Measurements from ENCODE around the gene SLC22A17. TPM values are rescaled to one million over a fixed set of nuclear protein-coding genes. Genes with fewer than 3 reads are reported as not detected.
"Not testable (repeated sequence)": the region's sequence is repeated elsewhere in the genome, so short reads cannot be mapped to it uniquely, and the experiment has no call there.

Gene SLC22A17
- 6.1 TPM in 1 of 2 replicates, not detected in the other for total RNA-seq (2014; rRNA removed; shearing (Covaris generic); ENCODE audit: low replicate concordance)

DNA sequence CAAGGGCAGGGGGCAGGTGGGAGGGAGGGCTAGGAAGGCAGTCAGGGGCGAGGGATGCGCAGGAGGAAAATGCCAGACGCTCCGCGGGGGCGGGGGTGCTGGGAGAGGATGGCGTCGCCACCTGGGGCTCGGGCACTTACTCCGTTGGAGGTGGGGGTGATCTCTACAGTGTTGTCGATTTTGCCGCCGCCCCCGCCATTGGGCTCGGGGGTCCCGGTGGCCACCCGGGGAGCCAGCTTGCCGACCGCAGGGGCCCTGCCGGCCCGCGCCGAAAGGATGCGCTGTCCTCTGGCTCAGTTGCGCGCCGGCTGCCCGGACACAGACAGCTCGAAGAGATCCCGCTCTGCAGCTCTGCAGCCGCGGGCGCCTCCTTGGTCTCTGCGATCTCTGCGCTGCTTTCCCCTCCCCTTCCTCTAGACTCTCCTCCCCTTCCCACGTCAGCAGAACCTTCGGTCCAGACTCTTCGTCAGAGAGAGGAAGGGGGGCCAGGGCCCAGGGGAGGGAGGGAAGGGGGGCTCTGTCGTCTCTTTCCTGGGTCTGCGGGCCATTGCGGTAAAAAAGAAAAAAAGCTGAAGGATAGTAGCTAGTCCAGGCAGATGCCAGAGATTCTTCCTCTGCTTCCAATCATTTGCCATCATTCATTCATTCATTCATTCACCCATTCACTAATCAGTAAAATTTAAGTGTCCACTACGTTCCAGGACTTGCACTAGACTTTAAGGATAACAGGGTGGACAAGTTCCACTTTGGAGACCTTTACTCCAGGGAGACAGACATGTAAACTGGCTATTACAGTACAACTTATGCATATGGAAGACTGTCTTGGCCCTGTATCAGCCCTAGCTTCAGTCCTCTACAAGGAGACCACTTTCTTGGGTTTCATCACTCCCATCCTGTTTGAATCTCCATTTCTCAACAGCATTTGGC, at the start of gene SLC22A17:
Gene SLC22A17, minus strand, starts transcription at position 382 of the 927 bp plus-strand sequence.
- H3K9me3 ChIP-seq, result no peaks in the 10 kb centered on the region
- DNase-seq, result peak; percentile 71
- H3K36me3 ChIP-seq, result peaks cover 2% of the 10 kb centered on the region; the same call in 1 of the 2 replicates
- H3K4me3 ChIP-seq, result peak within 1 kb of the TSS; percentile 49
- no peaks in the 10 kb centered on the region for H3K27me3 ChIP-seq

DNA sequence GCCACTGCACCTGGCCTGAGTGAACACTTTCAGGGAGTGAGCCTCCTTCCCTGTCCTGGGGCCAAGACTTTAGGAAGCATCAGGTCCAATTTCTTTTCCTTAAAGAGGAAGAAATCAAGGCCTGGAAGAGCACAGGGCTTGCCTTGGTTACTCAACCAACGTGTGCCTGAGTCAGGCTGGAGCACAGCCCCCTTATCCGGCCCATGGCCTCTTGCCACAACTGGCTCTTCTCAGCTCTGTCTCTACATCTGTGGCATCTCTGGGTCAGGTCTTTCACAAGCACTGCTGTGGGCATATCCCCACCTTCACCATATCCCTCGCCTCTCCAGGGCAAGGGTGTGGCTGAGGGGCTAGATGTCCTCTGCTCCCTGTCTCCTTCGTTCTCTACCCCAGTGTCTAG, 48.6 kb upstream of the SLC22A17 start:
- Histone ChIP-seq H3K9me3 (no peaks in the 10 kb centered on the region), H3K27me3 (no peaks in the 10 kb centered on the region), H3K4me3 (no peak overlapping the region), H3K36me3 (no peaks in the 10 kb centered on the region)
- no peak for DNase-seq

DNA sequence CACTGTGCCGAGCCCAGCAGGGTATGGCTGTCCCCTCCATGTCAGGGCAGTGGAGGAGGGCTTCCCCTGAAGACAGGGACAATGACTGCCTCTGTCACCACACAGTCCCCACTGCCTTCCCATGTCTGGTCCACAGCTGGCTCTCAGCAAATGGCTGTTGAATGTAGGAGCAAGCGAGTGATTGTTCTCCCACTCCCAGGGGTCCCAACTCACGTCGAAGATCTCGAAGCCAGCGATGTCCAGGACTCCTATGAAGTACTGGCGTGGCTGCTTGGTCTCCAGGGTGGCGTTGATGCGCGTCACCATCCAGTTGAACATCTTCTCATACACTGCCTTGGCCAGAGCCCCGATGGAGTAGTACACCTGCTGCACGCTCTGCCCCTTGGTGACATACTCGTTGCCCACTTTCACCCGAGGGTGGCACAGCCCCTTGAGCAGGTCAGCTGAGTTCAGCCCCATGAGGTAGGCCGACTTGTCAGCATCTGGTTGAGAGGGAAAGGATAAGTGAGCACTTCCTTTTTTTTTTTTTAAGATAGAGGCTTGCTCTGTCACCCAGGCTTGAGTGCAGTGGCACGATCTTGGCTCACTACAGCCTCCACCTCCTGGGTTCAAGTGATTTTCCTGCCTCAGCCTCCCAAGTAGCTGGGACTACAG, 47.9 kb upstream of the SLC22A17 start:
- not testable (repeated sequence) for H3K36me3 ChIP-seq, H3K9me3 ChIP-seq, H3K4me3 ChIP-seq, DNase-seq, H3K27me3 ChIP-seq

DNA sequence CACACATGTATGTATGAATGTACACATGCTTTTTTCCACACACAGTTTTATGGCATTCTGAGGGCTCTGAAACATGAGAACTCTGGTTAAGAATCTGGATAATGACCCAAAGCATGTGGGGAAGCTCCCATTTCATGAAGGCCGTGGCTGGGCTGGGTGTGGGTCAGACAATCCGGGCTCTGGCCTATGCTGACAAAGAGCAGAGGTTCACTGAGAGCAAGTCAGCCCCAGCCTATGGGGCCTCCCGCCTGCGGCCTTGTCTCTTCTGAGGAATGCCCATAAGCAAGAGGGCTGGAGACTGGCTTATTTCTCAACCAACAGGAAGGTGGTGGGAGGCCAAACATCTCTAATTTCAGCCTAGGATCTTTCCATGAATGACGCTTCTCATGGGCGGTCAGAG, 46.9 kb upstream of the SLC22A17 start:
- DNase-seq, result no peak
- Histone ChIP-seq H3K36me3 (no peaks in the 10 kb centered on the region), H3K27me3 (no peaks in the 10 kb centered on the region), H3K4me3 (no peak overlapping the region), H3K9me3 (no peaks in the 10 kb centered on the region)

DNA sequence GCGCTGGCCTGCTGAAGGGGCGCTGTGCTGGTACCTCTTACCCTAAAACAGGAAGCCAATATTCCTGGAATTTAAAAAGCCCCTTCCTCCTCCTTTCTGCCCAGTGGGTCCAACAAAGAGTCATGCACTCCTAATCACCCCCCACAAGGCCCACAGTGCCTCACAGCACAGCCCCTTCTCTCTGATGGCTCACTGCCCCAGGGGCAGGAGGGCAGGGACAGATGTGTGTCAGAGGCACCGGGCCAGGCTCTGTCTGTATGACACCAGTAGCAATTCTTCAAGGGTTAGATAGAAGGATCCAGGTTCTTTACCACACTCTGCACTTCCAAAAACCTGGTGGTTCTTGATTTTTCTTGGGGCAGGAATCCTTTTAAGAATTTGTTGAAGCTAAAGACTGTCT, 46.4 kb upstream of the SLC22A17 start:
- no peak for DNase-seq
- H3K4me3 ChIP-seq, result no peak overlapping the region
- H3K27me3 ChIP-seq, result no peaks in the 10 kb centered on the region
- no peaks in the 10 kb centered on the region for H3K36me3 ChIP-seq
- no peaks in the 10 kb centered on the region for H3K9me3 ChIP-seq

DNA sequence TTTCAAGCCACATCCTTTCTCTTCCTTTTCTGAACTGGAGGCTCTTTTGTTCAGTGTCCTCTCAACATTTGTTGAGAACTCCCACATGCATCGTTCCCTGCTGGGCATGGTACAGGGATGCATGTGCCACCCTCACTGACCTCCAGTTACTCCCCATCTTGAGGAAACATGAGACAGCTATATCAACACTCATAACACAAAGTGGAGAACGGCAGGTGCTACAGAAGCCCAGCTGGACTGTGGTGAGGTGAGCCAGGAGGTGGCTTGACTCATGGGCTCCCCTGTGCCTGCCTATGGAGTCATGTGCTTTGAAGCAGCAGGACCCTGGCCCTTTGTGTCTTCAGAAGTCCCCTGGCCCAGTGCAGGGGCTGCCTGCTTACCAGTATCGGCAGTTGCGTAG, 45.7 kb upstream of the SLC22A17 start:
- H3K4me3 ChIP-seq, result no peak overlapping the region
- DNase-seq, result no peak
- no peaks in the 10 kb centered on the region for H3K36me3 ChIP-seq
- H3K27me3 ChIP-seq, result no peaks in the 10 kb centered on the region
- no peaks in the 10 kb centered on the region for H3K9me3 ChIP-seq

DNA sequence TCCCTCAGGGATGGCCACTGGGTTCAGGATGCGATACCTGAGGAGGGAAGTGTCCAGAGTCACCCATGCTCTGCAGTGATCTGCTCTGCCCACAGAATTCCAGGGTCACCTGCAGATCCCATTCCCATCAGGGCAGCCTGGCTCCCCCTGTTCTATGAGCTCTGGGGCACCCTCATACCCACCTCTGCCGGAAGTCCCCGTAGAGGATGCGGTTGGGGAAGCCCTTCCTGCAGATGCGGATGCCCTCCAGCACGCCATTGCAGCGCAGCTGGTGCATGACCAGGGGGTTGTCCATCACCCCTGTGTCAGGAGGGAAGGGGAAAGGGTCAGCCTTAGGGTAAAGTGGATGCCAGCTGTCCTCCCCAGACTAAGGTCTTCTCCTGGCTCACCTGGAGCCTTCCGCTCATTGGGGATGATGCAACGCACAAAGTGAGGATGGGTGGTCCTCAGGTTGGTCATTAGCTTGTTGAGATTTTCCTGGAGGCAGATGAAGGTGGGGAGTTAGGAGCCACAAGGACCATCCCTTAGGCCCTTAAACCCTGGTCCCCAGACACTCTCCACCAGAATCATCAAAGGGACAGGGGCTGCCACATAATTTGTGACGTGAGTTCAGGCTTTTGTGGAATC, 44.2 kb upstream of the SLC22A17 start:
- Histone ChIP-seq H3K36me3 (no peaks in the 10 kb centered on the region), H3K4me3 (no peak overlapping the region), H3K9me3 (no peaks in the 10 kb centered on the region), H3K27me3 (no peaks in the 10 kb centered on the region)
- DNase-seq, result no peak

DNA sequence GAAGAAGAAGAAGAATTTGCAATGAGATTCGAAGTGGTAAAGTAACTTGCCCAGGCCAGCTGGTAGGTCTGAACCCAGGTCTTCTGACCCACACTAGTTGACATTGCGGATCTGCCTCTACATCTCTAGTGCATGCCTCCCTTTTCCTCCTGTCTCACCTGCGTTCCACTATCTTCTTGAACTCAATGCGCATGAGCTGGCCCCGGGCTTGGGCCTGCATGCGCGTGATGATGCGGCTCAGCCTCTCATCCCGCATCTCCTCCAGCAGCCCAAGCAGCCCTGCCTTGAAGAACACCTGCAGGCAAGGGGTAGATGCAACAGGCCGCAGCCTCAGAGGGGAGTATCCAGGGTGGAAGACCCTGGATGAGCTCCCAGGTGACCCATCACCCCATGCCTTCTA, 43.4 kb upstream of the SLC22A17 start:
- DNase-seq, result no peak
- Histone ChIP-seq H3K27me3 (no peaks in the 10 kb centered on the region), H3K4me3 (no peak overlapping the region), H3K36me3 (no peaks in the 10 kb centered on the region), H3K9me3 (no peaks in the 10 kb centered on the region)

DNA sequence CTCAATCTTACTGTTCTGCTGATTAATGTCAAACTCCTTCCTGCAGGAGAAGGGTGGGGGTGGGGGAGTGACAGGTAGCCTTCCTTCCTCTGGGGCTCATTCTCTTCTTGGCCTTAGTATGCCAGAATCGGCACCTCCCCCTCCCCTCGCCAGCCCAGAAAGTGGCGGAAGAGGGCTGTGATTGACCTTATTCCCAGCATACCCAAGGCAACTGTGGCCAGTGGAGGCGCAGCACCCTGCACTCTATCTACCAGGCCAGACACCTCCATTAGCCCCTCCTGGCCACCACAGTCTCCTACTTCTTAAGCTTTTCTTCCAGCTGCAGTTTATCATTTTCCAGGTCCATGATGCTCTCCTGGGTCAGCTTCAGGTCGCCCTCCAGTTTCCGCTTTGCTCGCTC, 39.9 kb upstream of the SLC22A17 start:
- Histone ChIP-seq H3K9me3 (no peaks in the 10 kb centered on the region), H3K27me3 (no peaks in the 10 kb centered on the region), H3K36me3 (no peaks in the 10 kb centered on the region), H3K4me3 (no peak overlapping the region)
- no peak for DNase-seq

DNA sequence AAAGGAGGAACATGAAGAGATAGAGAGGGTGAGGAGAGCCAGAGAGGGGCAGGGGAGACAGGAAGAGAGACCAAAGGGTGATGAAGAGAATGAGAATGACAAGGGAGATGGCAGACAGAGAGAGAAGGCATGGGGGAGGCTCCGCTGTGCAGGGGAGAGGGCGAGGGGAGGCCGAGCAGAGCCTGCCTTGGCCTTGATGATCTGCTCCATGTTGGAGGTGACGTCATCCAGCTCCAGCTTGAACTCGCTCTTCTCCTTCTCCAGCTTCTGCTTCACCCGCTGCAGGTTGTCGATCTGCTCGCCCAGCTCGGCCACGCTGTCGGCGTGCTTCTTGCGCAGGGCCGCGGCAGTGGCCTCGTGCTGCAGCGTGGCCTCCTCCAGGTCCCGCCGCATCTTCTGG, 37.2 kb upstream of the SLC22A17 start:
- H3K27me3 ChIP-seq, H3K4me3 ChIP-seq, H3K36me3 ChIP-seq, H3K9me3 ChIP-seq, DNase-seq: not testable (repeated sequence)

DNA sequence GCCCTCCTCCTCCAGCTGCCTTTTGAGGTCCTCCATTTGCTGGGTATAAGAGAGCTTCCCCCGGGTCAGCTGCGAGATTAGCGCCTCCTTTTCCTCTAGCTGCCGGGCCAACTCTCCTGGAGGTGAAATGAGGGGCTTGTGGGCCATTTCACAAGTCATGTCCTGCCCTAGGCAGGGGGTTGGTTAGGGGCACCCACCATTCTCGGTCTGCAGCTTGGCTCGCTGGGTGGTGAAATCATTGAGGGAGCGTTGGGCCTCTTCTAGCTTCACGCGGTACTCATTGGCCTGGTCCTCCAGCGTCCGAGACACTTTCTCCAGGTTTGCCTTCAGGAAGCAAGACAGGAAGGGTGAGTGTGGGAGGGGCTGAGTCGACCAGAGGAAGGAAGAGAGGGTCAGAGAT, 36.7 kb upstream of the SLC22A17 start:
- Histone ChIP-seq H3K9me3 (no peaks in the 10 kb centered on the region), H3K36me3 (no peaks in the 10 kb centered on the region), H3K27me3 (no peaks in the 10 kb centered on the region), H3K4me3 (no peak overlapping the region)
- DNase-seq, result no peak

DNA sequence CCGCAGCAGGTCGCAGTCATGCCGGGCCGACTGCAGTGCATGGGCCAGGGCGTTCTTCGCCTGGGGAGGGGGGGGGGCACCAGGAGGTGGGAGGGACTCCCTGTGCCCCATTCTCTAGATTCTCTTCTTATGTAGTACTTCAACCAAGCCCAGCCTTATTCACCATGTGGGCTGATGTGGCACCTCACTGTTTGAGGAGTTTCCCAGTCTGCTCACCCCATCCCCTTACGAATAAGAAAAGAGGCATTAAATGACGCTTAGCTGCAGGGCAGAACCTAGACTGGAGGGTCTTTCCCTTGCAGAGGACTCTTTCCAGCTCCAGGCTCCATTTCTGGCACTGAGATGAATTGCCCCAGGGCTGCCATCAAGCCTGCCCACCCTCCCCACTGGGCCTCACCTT, 36.3 kb upstream of the SLC22A17 start:
- Histone ChIP-seq H3K36me3 (no peaks in the 10 kb centered on the region), H3K9me3 (no peaks in the 10 kb centered on the region), H3K27me3 (no peaks in the 10 kb centered on the region), H3K4me3 (no peak overlapping the region)
- no peak for DNase-seq

DNA sequence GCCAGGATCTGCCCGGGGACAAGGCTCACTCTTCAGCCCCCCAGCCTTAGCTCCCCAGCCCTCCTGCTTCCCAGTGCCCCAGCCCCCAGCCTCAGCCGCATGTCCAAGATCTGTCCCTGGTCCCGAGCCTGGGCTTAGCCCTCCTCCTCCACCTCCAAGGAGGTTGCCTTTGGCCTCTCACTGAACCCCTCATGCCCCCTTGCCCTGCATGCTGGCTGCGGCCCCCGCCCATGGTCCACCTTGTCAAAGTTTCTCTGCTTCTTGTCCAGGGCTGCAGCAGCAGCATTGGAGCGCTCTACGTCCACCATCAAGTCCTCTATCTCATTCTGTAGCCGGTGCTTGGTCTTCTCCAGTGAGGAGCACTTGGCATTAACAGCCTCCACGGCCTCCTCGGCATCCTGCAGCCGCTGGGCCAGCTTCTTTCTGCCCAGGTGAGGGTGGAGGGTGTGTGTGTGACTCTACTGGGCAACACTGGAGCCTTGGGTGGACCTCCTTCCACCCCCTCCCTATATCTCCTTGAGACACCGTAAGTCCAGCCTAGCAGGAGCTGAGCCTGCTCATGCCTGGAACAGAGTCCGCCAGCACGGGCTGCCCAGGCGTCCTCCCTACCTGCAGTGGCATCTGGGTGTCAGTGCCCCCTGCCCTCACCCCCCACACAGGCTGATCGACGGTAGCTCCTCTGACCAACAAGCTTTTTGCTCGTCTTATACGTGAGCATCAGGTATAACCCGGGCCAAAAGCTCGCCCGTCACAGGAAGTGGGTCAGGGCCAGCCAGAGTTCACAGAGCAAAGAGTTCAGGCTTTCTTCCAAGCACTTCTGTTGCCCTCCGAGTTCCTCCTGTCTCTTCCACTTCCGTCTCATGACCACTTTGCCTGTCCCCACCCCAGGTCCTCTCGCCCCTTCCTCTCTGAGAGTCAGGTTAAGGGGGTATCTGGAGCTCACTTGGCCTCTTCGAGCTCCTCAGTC, 35.5 kb upstream of the SLC22A17 start:
- H3K36me3 ChIP-seq, result no peaks in the 10 kb centered on the region
- no peak overlapping the region for H3K4me3 ChIP-seq
- DNase-seq, result no peak
- no peaks in the 10 kb centered on the region for H3K27me3 ChIP-seq
- no peaks in the 10 kb centered on the region for H3K9me3 ChIP-seq

DNA sequence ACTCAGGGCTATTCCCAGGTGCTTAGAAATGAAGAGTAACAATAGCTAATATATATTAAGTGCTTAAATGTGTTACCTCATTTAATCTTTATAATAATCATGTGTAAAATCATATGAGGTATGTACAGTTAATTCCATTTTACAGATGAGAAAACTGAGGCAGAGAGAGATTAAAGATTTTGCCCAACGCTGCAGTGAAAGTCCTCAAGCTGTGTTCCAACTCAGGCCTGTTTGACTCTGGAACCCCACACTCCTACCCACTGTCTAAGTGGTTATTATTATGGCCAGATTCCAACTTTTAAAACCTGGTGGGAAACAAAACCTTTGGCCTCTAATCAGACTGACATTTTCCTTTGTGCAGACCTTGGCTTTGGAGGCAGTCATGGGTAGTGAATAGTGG, 34.3 kb upstream of the SLC22A17 start:
- H3K36me3 ChIP-seq, result no peaks in the 10 kb centered on the region
- H3K9me3 ChIP-seq, result no peaks in the 10 kb centered on the region
- no peaks in the 10 kb centered on the region for H3K27me3 ChIP-seq
- DNase-seq, result no peak
- H3K4me3 ChIP-seq, result no peak overlapping the region

DNA sequence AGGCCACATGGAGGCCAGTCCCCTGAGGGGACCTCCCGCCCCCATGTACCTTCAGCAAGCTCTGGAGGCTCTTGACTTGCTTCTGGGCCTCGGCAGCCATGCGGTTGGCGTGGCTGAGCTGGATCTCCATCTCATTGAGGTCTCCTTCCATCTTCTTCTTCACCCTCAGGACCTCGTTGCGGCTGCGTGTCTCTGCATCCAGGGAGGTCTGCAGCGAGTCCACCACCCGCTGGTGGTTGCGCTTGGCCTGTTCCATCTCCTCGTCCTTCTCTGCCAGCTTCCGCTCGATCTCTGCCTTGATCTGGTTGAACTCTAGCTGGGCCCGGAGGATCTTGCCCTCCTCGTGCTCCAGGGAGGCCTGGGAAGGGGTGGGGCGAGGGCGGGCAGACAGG, 33.6 kb upstream of the SLC22A17 start:
- H3K9me3 ChIP-seq, H3K4me3 ChIP-seq, DNase-seq, H3K36me3 ChIP-seq, H3K27me3 ChIP-seq: not testable (repeated sequence)

DNA sequence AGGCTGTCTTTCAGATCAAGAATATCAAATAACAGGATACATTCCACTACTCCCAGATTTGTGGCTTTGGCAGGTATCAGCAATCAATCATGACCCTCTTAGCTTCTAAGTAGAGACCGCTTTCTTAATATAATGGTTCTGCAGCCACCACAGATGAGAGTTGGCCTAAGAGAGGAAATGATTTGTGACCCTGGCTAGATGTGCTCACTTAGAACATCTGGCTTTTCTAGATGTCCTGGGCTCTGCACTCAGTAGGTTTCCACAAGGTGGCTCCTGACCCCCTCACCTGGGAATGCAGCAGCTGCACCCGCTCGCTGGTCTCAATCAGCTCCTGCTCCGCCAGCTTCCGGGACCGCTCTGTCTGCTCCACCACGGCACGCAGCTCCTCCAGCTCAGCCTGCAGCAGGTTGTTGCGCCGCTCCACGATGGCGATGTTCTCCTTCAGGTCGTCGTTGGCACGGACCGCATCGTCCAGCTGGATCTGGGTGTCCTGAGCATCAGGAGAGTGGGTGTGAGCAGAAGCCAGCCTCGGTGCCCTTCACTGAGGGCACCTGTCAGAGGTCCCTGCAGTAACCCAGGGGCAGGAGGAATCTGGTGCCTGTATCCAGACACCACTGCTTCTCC, 33.1 kb upstream of the SLC22A17 start:
- no peaks in the 10 kb centered on the region for H3K36me3 ChIP-seq
- no peaks in the 10 kb centered on the region for H3K9me3 ChIP-seq
- DNase-seq, result no peak
- H3K27me3 ChIP-seq, result no peaks in the 10 kb centered on the region
- no peak overlapping the region for H3K4me3 ChIP-seq

Measured in MG63 (cell line).